Progenitor cell of endocrine pancreas (in vitro differentiated cells): ENCODE data around the gene ACSM6. TPM values are rescaled to one million over a fixed set of nuclear protein-coding genes. Genes with fewer than 3 reads are reported as not detected.

Experiments
- DNase-seq: peaks from one replicate; pipeline ENCODE4 v3.0.0; 2021; ENCODE audit warnings: low spot score; ENCODE audit not compliant: unreplicated experiment
- H3K27ac Mint-ChIP-seq: 2 replicates; pipeline ENCODE4 v1.8.0; 2021; ENCODE audit warnings: mild to moderate bottlenecking, moderate library complexity, mixed read lengths
- H3K27me3 Mint-ChIP-seq: 2 replicates; pipeline ENCODE4 v1.8.0; 2021; ENCODE audit warnings: mixed read lengths
- H3K36me3 Mint-ChIP-seq: 2 replicates; pipeline ENCODE4 v1.8.0; 2022; ENCODE audit warnings: mixed read lengths; ENCODE audit not compliant: insufficient read depth
- H3K4me1 Mint-ChIP-seq: 2 replicates; pipeline ENCODE4 v1.8.0; 2021; ENCODE audit warnings: low read depth, mixed read lengths
- H3K4me3 Mint-ChIP-seq: 2 replicates; pipeline ENCODE4 v1.8.0; 2021; ENCODE audit warnings: low read depth, mild to moderate bottlenecking, moderate library complexity, mixed read lengths
- H3K9me3 Mint-ChIP-seq: 2 replicates; pipeline ENCODE4 v1.8.0; 2021; ENCODE audit warnings: low read depth, mixed read lengths
- total RNA-seq: library from RNA; stranded (reverse); gene quantifications from 2 replicates; pipeline ENCODE4 v1.2.1, GENCODE V29; 2021
- TF ChIP-seq, protein P1 (sequence below): fragments of 200-600 bp; sonication (generic); IDR thresholded peaks from one replicate; pipeline ENCODE4 v1.5.0; 2021; ENCODE audit warnings: antibody characterized with exemption, mild to moderate bottlenecking; ENCODE audit not compliant: unreplicated experiment

The ACSM6 gene
- total RNA-seq, 1 donor from 2014 or later = not detected

DNA sequence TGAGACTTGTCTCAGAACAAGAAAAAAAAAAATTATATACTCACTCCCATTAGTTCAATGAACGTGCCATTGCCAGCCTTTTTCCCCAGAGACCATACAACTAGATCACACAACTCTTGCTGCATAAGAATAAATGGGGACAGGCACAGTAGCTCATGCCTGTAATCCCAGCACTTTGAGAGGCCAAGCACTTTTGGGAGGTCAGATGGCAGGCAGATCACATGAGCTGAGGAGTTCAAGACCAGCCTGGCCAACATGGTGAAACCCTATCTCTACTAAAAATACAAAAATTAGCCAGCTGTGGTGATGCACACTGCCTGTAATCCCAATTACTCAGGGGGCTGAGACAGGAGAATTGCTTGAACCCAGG is 83.1 kb downstream of the ACSM6 start:
- peaks cover 23% of the 10 kb centered on the region for H3K4me1 Mint-ChIP-seq
- no peaks in the 10 kb centered on the region for H3K27me3 Mint-ChIP-seq
- peaks cover 11% of the 10 kb centered on the region for H3K36me3 Mint-ChIP-seq
- H3K9me3 Mint-ChIP-seq = peaks cover 4% of the 10 kb centered on the region
- DNase-seq = no peak
- TF ChIP-seq, protein P1, sequence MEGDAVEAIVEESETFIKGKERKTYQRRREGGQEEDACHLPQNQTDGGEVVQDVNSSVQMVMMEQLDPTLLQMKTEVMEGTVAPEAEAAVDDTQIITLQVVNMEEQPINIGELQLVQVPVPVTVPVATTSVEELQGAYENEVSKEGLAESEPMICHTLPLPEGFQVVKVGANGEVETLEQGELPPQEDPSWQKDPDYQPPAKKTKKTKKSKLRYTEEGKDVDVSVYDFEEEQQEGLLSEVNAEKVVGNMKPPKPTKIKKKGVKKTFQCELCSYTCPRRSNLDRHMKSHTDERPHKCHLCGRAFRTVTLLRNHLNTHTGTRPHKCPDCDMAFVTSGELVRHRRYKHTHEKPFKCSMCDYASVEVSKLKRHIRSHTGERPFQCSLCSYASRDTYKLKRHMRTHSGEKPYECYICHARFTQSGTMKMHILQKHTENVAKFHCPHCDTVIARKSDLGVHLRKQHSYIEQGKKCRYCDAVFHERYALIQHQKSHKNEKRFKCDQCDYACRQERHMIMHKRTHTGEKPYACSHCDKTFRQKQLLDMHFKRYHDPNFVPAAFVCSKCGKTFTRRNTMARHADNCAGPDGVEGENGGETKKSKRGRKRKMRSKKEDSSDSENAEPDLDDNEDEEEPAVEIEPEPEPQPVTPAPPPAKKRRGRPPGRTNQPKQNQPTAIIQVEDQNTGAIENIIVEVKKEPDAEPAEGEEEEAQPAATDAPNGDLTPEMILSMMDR = no peak
- H3K27ac Mint-ChIP-seq = no peak overlapping the region
- no peak overlapping the region for H3K4me3 Mint-ChIP-seq

- DNase-seq = no peak
- TF ChIP-seq, protein P1 = no peak
- no peaks in the 10 kb centered on the region for H3K27me3 Mint-ChIP-seq
- peaks cover 23% of the 10 kb centered on the region for H3K4me1 Mint-ChIP-seq
- no peak overlapping the region for H3K27ac Mint-ChIP-seq
- no peak overlapping the region for H3K4me3 Mint-ChIP-seq
- peaks cover 4% of the 10 kb centered on the region for H3K9me3 Mint-ChIP-seq
- H3K36me3 Mint-ChIP-seq = peaks cover 11% of the 10 kb centered on the region
Measured at GRCh38 chr10:95277614-95278013, 83.6 kb downstream of the ACSM6 start.

Other genes with a start within 250 kb of the ACSM6 start
- 7.3 and 8.1 TPM in 2 replicates for gene CYP2C8, start 124.7 kb upstream of the ACSM6 start, total RNA-seq
- 113 and 118 TPM in 2 replicates for gene PDLIM1, start 96.8 kb downstream of the ACSM6 start, total RNA-seq